IPS DF 6.9 (cell line): ENCODE results near the gene CHD9.

Source experiments
- DNase-seq: peaks from one replicate; pipeline ENCODE4 v3.0.0-alpha.2; 2013; ENCODE audit warnings: low read depth, low spot score
- H3K27ac ChIP-seq: one replicate; pipeline ENCODE4 v1.5.1; 2013; ENCODE audit warnings: low read length, control low read depth
- H3K27me3 ChIP-seq: 2 replicates; pipeline ENCODE4 v1.6.1; 2013; ENCODE audit warnings: mild to moderate bottlenecking, low read length; ENCODE audit not compliant: control insufficient read depth, insufficient read depth
- H3K36me3 ChIP-seq: 2 replicates; pipeline ENCODE4 v1.6.1; 2013; ENCODE audit warnings: low read length; ENCODE audit not compliant: control insufficient read depth, insufficient read depth
- H3K4me1 ChIP-seq: 2 replicates; pipeline ENCODE4 v1.6.1; 2013; ENCODE audit warnings: low read length; ENCODE audit not compliant: control insufficient read depth, insufficient read depth
- H3K4me3 ChIP-seq: 2 replicates; pipeline ENCODE4 v1.5.1; 2013; ENCODE audit warnings: mild to moderate bottlenecking, low read length
- H3K9me3 ChIP-seq: 2 replicates; pipeline ENCODE4 v1.6.1; 2013; ENCODE audit warnings: low read length, inconsistent platforms; ENCODE audit not compliant: control insufficient read depth, insufficient read depth
- WGBS: extraction: QIAGEN DNeasy Blood & Tissue Kit; methylation state at CpG from one replicate; pipeline ENCODE4 v1.1.7; 2013; ENCODE audit warnings: mixed read lengths, missing lambda C conversion rate; ENCODE audit not compliant: insufficient read length, insufficient coverage; 5-methylcytosine and 5-hydroxymethylcytosine counted together

CHD9 gene

DNA sequence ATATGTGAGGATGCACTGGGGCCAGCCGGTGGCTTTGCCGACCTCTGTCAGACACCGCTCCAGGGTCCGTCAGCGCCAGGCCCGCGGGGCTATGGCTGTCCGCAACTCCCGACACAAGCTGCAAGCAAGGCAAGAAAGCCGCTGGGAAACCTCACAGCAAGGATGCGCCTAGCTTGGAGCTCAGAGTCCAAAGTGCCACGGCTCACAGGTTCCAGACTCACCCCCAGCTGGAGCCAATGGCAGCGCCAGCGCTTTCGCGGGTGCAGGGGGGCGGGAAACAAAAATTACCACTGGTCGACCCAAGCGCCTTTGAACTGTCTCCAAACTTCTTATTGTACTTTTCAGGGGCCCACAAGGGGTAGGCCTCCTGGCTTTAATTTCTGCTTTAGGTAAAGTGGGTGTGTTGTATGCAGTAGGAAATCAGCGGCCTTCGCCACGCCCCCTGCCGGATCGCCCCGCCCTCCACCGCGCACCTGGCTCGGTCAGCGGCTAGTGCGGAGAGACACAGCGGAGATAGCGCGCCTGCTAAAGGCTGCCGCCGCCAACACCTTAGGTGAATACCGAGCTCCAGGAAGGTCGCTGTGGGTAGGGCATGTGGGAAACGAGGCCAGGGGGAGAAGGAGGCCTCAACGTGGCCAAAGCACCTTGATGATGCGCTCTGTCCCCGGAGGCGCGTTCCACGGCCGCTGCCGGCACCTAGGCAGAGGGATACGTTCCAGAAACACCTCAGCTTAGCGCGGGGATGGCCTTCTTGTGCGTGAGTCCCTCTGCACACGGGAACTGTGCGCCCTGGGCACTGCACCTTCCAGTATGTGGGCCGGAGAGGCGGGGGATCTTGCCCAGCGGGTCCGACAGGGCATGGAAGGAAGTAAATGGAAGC is 318.4 kb downstream of the CHD9 start:
- Histone ChIP-seq H3K36me3 (no peaks in the 10 kb centered on the region), H3K9me3 (no peaks in the 10 kb centered on the region), H3K4me3 (no peak overlapping the region), H3K27ac (no peak overlapping the region), H3K4me1 (no peaks in the 10 kb centered on the region), H3K27me3 (no peaks in the 10 kb centered on the region)
- no CpG with 5 or more reads among the region's 56 CpGs for WGBS
- no peak for DNase-seq

DNA sequence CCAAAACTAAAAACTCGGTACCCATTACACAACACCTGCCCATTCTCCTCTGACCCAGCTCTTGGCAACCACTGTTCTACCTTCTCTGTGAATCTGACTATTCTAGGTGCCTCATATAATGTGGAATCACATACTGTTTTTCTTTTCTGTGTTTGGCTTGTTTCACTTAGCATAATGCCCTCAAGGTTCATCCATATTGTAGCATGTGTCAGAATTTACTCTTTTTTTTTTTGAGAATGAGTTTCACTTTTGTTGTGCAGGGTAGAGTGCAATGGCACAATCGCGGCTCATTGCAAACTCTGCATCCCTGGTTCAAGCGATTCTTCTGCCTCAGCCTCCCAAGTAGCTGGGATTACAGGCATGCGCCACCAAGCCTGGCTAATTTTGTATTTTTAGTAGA is 320.0 kb downstream of the CHD9 start:
- Histone ChIP-seq H3K27ac (no peak overlapping the region), H3K4me3 (no peak overlapping the region), H3K9me3 (no peaks in the 10 kb centered on the region), H3K4me1 (no peaks in the 10 kb centered on the region), H3K36me3 (no peaks in the 10 kb centered on the region), H3K27me3 (no peaks in the 10 kb centered on the region)
- DNase-seq: no peak
- no CpG with 5 or more reads among the region's 5 CpGs for WGBS

DNA sequence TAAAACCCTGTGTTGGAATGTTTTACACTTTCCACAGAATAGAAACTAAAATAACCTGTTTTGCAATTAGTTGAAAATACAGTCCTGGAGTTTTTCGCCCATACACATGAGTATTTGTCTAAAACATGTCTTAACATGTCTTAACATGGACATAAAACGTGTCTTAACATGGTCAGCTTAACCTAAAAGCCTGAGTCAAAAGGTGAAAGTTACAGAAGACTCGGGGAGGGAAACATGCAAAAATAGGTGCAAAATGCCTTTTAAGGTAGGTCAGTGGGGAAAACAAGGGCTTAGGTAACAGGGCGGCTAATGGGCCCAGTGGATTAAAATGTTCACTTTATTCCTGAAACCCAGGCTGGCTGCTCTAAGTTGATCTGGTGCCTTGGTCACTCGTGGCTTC is 323.3 kb downstream of the CHD9 start:
- no CpG with 5 or more reads among the region's 5 CpGs for WGBS
- no peaks in the 10 kb centered on the region for H3K36me3 ChIP-seq
- no peak overlapping the region for H3K27ac ChIP-seq
- H3K4me3 ChIP-seq: no peak overlapping the region
- H3K27me3 ChIP-seq: no peaks in the 10 kb centered on the region
- no peaks in the 10 kb centered on the region; the same call in 1 of the 2 replicates for H3K9me3 ChIP-seq
- no peak for DNase-seq
- no peaks in the 10 kb centered on the region for H3K4me1 ChIP-seq
